Right ventricle myocardium superior (tissue), 1 donor: Measurements from ENCODE around the gene CBR3. TPM values are rescaled to one million over a fixed set of nuclear protein-coding genes. Genes with fewer than 3 reads are reported as not detected.
A peak's percentile ranks its signal among the peaks of the same experiment; 100 is the strongest.
"Not testable (repeated sequence)": the region's sequence is repeated elsewhere in the genome, so short reads cannot be mapped to it uniquely, and the experiment has no call there.

Experiments used
- ATAC-seq: fragments of 200-7000 bp; cut with Tn5 transposase; one replicate; pipeline ENCODE4 v1.9.1; 2020; ENCODE audit warnings: mild to moderate bottlenecking; ENCODE audit not compliant: poor library complexity
- DNase-seq: peaks from one replicate; pipeline ENCODE4 v3.0.0-alpha.2; 2020
- intact Hi-C: fragments of 100-400 bp; cut with DNase I; formaldehyde crosslinking; loops from one replicate; pipeline ENCODE4 v1.11.2; 2022
- total RNA-seq: library from RNA; stranded (reverse); fragmentation: NEBNext Ultra II Directional; extraction: Animal tissue kit (Norgen Biotek cat#: 25700); gene quantifications from one replicate; pipeline ENCODE4 v1.2.1, GENCODE V29; 2021
- donor health status: DM: no; HTN: yes; CAD: no; lungs with severe emphysema.

Gene CBR3
- total RNA-seq, 1 donor from 2014 or later: 2.1 TPM

GRCh38 chr21:36113647-36114428, 21.0 kb upstream of the CBR3 start:
- ATAC-seq (peak; percentile 26), DNase-seq (no peak)
- intact Hi-C loops: no loop called here

GRCh38 chr21:36115138-36115730, 19.6 kb upstream of the CBR3 start:
- ATAC-seq (no peak), DNase-seq (no peak)
- intact Hi-C loops: no loop called here

GRCh38 chr21:36117286-36117741, 17.6 kb upstream of the CBR3 start:
- intact Hi-C loops: no loop called here
- DNase-seq (no peak), ATAC-seq (no peak)

GRCh38 chr21:36120304-36120888, 14.5 kb upstream of the CBR3 start:
- ATAC-seq (peak; percentile 70), DNase-seq (peak; percentile 64)
- intact Hi-C loops: no loop called here

- intact Hi-C loops: no loop called here
- DNase-seq (no peak), ATAC-seq (no peak)
Observed at GRCh38 chr21:36122977-36123376, 11.9 kb upstream of the CBR3 start.

GRCh38 chr21:36124395-36124794, 10.5 kb upstream of the CBR3 start:
- ATAC-seq (no peak), DNase-seq (no peak)
- intact Hi-C loops: no loop called here

GRCh38 chr21:36125512-36126207, 9.2 kb upstream of the CBR3 start:
- intact Hi-C loops: no loop called here
- DNase-seq (peak; percentile 57), ATAC-seq (peak; percentile 40)

- DNase-seq: no peak
- intact Hi-C loops: no loop called here
Observed at GRCh38 chr21:36126208-36126565, 8.7 kb upstream of the CBR3 start.

GRCh38 chr21:36126621-36127110, 8.2 kb upstream of the CBR3 start:
- intact Hi-C loops: no loop called here
- no peak for DNase-seq
- ATAC-seq: no peak

More at GRCh38 chr21:36126208-36126565, 8.7 kb upstream of the CBR3 start:
- ATAC-seq: no peak

- intact Hi-C loops: no loop called here
- no peak for ATAC-seq
- no peak for DNase-seq
Observed at GRCh38 chr21:36127250-36127904, 7.5 kb upstream of the CBR3 start.

GRCh38 chr21:36127977-36128376, 6.9 kb upstream of the CBR3 start:
- DNase-seq: no peak
- no peak for ATAC-seq
- intact Hi-C loops: no loop called here

- ATAC-seq (no peak), DNase-seq (no peak)
- intact Hi-C loops: no loop called here
Observed at GRCh38 chr21:36129219-36129618, 5.7 kb upstream of the CBR3 start.

GRCh38 chr21:36130414-36130762, 4.5 kb upstream of the CBR3 start:
- DNase-seq, intact Hi-C loops, ATAC-seq: not testable (repeated sequence)

GRCh38 chr21:36130839-36131238, 4.0 kb upstream of the CBR3 start:
- DNase-seq, ATAC-seq, intact Hi-C loops: not testable (repeated sequence)

- DNase-seq (peak; percentile 57), ATAC-seq (no peak)
- intact Hi-C loops: no loop called here
Observed at GRCh38 chr21:36132696-36133095, 2.2 kb upstream of the CBR3 start.

- intact Hi-C loops: loop anchor here (5.0 kb wide), 1 partner anchor 72 kb away; no protein-coding TSS in a partner anchor
- peak; percentile 94 for ATAC-seq
- peak; percentile 89 for DNase-seq
Observed at GRCh38 chr21:36135391-36136102, 668 bp downstream of the CBR3 start.

- ATAC-seq, DNase-seq: not testable (repeated sequence)
- intact Hi-C loops: loop anchor here (5.0 to 10.0 kb wide), 2 partner anchors 68 to 185 kb away; partner anchors contain the start of gene MORC3
Observed at GRCh38 chr21:36139791-36140190, 4.9 kb downstream of the CBR3 start.

GRCh38 chr21:36141513-36141925, 6.6 kb downstream of the CBR3 start:
- intact Hi-C loops: loop anchor here (10.0 kb wide), 1 partner anchor 183 kb away; the partner anchor contains the start of gene MORC3
- peak; percentile 53 for DNase-seq
- peak; percentile 88 for ATAC-seq
